Astrocyte (in vitro differentiated cells and primary cell): ENCODE results near the gene ZNF407.

Experiments
- EZH2 ChIP-seq: IDR thresholded peaks from 2 replicates; pipeline ENCODE4 v1.6.1; 2012; ENCODE audit warnings: mild to moderate bottlenecking, low read length, inconsistent platforms; ENCODE audit not compliant: insufficient read depth
- TF ChIP-seq, protein P1 (sequence below): IDR thresholded peaks from 2 replicates; pipeline ENCODE4 v1.5.1; 2011; ENCODE audit warnings: low read depth, mild to moderate bottlenecking, inconsistent platforms, low read length, moderate library complexity; ENCODE audit not compliant: insufficient read depth

DNA sequence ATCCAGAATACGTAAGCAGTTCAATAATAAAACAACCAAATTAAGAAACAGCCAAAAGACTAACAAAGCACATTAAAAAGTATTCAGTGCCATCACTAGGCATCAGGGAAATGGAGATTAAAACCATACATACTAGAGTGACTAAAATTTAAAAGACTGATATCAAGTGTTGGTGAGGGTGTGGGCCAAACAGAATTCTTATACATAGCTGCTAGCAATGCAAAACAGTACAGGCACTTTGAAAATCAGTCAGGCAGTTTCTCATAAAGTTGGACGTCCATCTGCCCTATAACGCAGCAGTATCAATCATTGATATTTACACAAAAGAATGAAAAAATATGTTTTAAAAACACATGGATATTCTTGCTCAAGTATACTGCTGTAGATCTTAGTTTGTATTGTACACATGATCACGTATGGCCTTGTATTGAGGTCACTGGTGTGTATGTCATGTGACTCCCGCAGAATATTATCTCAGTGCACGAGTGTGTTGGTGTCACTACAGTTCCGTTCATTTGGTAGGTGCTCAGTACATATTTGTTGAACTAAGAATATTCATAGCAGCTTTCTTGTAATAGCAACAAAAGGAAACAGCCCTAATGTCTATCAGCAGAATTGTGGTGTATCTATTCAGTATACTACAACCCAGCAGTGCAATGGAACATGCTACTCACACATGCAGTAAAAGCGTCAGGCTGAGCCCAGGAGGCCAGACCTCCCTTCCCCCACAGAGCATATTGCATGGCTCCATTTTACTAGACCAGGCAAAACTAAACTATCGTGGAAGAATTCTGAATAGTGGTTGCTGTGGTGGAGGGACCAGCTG is 28.6 kb downstream of the ZNF407 start:
- TF ChIP-seq, protein P1, sequence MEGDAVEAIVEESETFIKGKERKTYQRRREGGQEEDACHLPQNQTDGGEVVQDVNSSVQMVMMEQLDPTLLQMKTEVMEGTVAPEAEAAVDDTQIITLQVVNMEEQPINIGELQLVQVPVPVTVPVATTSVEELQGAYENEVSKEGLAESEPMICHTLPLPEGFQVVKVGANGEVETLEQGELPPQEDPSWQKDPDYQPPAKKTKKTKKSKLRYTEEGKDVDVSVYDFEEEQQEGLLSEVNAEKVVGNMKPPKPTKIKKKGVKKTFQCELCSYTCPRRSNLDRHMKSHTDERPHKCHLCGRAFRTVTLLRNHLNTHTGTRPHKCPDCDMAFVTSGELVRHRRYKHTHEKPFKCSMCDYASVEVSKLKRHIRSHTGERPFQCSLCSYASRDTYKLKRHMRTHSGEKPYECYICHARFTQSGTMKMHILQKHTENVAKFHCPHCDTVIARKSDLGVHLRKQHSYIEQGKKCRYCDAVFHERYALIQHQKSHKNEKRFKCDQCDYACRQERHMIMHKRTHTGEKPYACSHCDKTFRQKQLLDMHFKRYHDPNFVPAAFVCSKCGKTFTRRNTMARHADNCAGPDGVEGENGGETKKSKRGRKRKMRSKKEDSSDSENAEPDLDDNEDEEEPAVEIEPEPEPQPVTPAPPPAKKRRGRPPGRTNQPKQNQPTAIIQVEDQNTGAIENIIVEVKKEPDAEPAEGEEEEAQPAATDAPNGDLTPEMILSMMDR: no peak
- no peak for TF ChIP-seq EZH2
